HepG2 (cell line): Measurements from ENCODE around the gene NGB. TPM values are rescaled to one million over a fixed set of nuclear protein-coding genes. Genes with fewer than 3 reads are reported as not detected.

Experiments
- CCDC6 ChIP-seq: sonication (generic); formaldehyde crosslinking; IDR thresholded peaks from 2 replicates; pipeline ENCODE4 v1.8.1; 2022; ENCODE audit warnings: mild to moderate bottlenecking, missing genetic modification reagents, moderate library complexity
- EED ChIP-seq: sonication (generic); formaldehyde crosslinking; IDR thresholded peaks from 2 replicates; pipeline ENCODE4 v1.5.0; 2020; ENCODE audit warnings: mild to moderate bottlenecking, missing genetic modification reagents
- JARID2 ChIP-seq: sonication (generic); formaldehyde crosslinking; IDR thresholded peaks from 2 replicates; pipeline ENCODE4 v1.8.1; 2023; ENCODE audit warnings: missing genetic modification reagents, inconsistent platforms; ENCODE audit not compliant: insufficient replicate concordance
- NFATC3 ChIP-seq: sonication (generic); formaldehyde crosslinking; IDR thresholded peaks from 2 replicates; pipeline ENCODE4 v1.5.1; 2020; ENCODE audit warnings: mild to moderate bottlenecking, missing genetic modification reagents
- ZFAT ChIP-seq: sonication (generic); formaldehyde crosslinking; conservative IDR thresholded peaks from 2 replicates; pipeline ENCODE4 v1.8.1; 2023; ENCODE audit warnings: missing genetic modification reagents, inconsistent platforms
- polyA plus RNA-seq, 8 experiments: library from polyadenylated mRNA; depleted of rRNA in 3 of 8; stranded (reverse) in 7 of 8; unstranded in 1 of 8; fragments of >200 nt; fragmentation: Illumina TruSeq in 4 of 8; extraction: Trizol in 4 of 8; gene quantifications; 2 replicates each; pipeline versions ENCODE4 v1.2.1 to v1.2.3, GENCODE V29; 2011 to 2016; ENCODE audit warnings: low read depth in 4 of 8, missing spikeins in 1 of 8, mixed read lengths in 1 of 8; ENCODE audit not compliant: insufficient read depth in 1 of 8
- total RNA-seq, 5 experiments: library from RNA; depleted of rRNA; stranded (reverse); fragments of >200 nt; fragmentation: Illumina TruSeq; extraction: Trizol; gene quantifications; 2 replicates each; pipeline ENCODE4 v1.2.3, GENCODE V29; 2016; ENCODE audit warnings: low read depth in 1 of 5
- TF ChIP-seq, protein P1 (sequence below): sonication (generic); formaldehyde crosslinking; IDR thresholded peaks from 2 replicates; pipeline ENCODE4 v1.5.0; 2020; ENCODE audit warnings: mild to moderate bottlenecking, missing genetic modification reagents, borderline replicate concordance
- TF ChIP-seq, protein P2 (sequence below): IDR thresholded peaks from 2 replicates; pipeline ENCODE4 v1.6.1; 2016; ENCODE audit warnings: control low read depth

NGB gene
- total and polyA plus RNA-seq, 2 of the 13 experiments (the other 11 are each of a cell fraction or from before 2014, with no cell fraction given) = 0.04 TPM; not detected in 1

DNA sequence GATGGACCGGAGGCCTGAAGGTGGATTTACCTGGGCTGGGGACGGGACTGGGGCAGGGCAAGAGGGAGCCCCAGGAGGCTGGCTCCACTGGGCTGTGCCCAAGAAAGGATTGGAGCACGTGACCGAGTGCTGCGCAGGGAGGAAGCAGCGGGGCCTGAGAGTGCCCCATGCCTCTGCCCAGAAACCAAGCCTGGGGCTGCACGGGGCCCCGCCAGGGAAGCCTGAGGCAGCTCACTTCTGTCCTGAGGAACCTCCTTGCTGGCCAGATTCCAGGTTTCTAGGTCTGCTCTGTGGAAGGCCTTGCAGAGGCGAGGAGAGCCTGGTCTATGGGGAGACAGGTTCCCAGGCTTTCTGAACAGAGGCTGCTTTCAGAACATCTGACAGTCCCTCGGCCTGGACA, 10.4 kb downstream of the NGB start (continued):
- TF ChIP-seq, protein P1, sequence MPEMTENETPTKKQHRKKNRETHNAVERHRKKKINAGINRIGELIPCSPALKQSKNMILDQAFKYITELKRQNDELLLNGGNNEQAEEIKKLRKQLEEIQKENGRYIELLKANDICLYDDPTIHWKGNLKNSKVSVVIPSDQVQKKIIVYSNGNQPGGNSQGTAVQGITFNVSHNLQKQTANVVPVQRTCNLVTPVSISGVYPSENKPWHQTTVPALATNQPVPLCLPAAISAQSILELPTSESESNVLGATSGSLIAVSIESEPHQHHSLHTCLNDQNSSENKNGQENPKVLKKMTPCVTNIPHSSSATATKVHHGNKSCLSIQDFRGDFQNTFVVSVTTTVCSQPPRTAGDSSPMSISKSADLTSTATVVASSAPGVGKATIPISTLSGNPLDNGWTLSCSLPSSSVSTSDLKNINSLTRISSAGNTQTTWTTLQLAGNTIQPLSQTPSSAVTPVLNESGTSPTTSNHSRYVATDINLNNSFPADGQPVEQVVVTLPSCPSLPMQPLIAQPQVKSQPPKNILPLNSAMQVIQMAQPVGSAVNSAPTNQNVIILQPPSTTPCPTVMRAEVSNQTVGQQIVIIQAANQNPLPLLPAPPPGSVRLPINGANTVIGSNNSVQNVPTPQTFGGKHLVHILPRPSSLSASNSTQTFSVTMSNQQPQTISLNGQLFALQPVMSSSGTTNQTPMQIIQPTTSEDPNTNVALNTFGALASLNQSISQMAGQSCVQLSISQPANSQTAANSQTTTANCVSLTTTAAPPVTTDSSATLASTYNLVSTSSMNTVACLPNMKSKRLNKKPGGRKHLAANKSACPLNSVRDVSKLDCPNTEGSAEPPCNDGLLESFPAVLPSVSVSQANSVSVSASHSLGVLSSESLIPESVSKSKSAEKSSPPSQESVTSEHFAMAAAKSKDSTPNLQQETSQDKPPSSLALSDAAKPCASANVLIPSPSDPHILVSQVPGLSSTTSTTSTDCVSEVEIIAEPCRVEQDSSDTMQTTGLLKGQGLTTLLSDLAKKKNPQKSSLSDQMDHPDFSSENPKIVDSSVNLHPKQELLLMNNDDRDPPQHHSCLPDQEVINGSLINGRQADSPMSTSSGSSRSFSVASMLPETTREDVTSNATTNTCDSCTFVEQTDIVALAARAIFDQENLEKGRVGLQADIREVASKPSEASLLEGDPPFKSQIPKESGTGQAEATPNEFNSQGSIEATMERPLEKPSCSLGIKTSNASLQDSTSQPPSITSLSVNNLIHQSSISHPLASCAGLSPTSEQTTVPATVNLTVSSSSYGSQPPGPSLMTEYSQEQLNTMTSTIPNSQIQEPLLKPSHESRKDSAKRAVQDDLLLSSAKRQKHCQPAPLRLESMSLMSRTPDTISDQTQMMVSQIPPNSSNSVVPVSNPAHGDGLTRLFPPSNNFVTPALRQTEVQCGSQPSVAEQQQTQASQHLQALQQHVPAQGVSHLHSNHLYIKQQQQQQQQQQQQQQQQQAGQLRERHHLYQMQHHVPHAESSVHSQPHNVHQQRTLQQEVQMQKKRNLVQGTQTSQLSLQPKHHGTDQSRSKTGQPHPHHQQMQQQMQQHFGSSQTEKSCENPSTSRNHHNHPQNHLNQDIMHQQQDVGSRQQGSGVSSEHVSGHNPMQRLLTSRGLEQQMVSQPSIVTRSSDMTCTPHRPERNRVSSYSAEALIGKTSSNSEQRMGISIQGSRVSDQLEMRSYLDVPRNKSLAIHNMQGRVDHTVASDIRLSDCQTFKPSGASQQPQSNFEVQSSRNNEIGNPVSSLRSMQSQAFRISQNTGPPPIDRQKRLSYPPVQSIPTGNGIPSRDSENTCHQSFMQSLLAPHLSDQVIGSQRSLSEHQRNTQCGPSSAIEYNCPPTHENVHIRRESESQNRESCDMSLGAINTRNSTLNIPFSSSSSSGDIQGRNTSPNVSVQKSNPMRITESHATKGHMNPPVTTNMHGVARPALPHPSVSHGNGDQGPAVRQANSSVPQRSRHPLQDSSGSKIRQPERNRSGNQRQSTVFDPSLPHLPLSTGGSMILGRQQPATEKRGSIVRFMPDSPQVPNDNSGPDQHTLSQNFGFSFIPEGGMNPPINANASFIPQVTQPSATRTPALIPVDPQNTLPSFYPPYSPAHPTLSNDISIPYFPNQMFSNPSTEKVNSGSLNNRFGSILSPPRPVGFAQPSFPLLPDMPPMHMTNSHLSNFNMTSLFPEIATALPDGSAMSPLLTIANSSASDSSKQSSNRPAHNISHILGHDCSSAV (CRISPR knock-in tag) = no peak
- TF ChIP-seq ZFAT (CRISPR knock-in tag) = no peak
- no peak for TF ChIP-seq EED (CRISPR knock-in tag)
- TF ChIP-seq, protein P2, sequence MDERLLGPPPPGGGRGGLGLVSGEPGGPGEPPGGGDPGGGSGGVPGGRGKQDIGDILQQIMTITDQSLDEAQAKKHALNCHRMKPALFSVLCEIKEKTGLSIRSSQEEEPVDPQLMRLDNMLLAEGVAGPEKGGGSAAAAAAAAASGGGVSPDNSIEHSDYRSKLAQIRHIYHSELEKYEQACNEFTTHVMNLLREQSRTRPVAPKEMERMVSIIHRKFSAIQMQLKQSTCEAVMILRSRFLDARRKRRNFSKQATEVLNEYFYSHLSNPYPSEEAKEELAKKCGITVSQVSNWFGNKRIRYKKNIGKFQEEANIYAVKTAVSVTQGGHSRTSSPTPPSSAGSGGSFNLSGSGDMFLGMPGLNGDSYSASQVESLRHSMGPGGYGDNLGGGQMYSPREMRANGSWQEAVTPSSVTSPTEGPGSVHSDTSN (CRISPR knock-in tag) = no peak
- no peak for TF ChIP-seq CCDC6 (CRISPR knock-in tag)
- no peak for TF ChIP-seq JARID2
- no peak for TF ChIP-seq NFATC3
- TF ChIP-seq, all 625 proteins: peak for 0
